ENCODE results near the gene NFKBIL1. TPM values are rescaled to one million over a fixed set of nuclear protein-coding genes. Genes with fewer than 3 reads are reported as not detected.
"Not testable (repeated sequence)": the region's sequence is repeated elsewhere in the genome, so short reads cannot be mapped to it uniquely, and the experiment has no call there.

NFKBIL1 gene
- total and polyA plus RNA-seq, 4 donors: 3.3 to 9.6 (median 7.4) TPM

DNA sequence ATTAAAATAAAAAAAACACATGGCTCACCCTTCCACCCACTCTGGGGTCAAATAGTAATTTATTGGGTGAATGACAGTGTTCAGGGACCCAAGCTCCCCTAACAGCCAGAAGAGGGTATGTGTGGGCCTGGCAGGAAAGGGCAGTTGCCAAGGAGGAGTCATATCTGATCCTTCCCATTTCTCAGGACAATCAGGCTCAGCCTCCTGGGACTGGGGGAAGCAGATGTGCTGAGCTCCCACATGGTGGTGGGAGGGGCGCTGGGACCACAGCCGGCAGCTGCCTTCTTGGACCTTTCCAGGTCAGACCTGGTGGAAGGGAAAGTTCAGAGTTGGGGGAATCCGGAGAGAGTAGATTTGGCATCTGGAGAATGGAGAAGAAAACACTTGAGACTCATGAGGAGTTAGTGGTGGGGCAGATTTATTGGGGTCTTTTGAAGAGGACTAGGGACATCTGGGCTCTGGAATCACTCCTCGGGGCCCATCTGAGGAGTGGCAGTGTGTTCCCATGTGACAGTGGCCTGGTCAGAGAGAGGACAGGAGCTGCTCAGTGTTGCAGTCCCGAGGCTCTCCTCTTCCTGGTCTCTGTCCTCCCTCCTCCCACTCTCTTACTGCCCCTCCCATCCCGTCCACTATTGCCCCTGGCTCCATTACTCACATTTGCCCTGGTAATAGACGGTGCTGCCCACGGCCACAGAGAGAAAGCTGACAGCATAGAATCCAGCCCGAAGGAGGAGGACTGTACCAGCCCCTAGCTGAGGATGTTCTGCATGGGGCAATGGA, 41.7 kb downstream of the NFKBIL1 start:
- Histone ChIP-seq H3K9ac (ENCODE audit: low read depth in 1 of 2, low read length in 2 of 2) (no peak overlapping the region), H3K4me3 (ENCODE audit: low read depth in 1 of 3, low read length in 3 of 3) (no peak overlapping the region), H3K27ac (ENCODE audit: low read depth in 1 of 2, low read length in 2 of 2) (no peak overlapping the region), H3K9me3 (ENCODE audit: control insufficient read depth in 4 of 4, low read length in 3 of 4) (no peaks in the 10 kb centered on the region), H3K27me3 (ENCODE audit: control insufficient read depth in 4 of 4, insufficient read depth in 4 of 4, low read length in 3 of 4) (no peaks in the 10 kb centered on the region), H3K36me3 (ENCODE audit: control insufficient read depth in 4 of 4, insufficient read depth in 3 of 4, low read depth in 1 of 4, low read length in 3 of 4) (no peaks in the 10 kb centered on the region), H3K4me1 (ENCODE audit: control insufficient read depth in 4 of 4, insufficient read depth in 4 of 4, low read length in 3 of 4) (peaks cover 0 to 3% (median 0%) of the 10 kb centered on the region in 4 donors)
- 62% methylated on average over 9 of the region's 9 CpGs for WGBS
- no peak for TF ChIP-seq FOXA2 (IDR thresholded peaks at IDR 0.05)
- TF ChIP-seq FOXA1 (IDR thresholded peaks at IDR 0.05): no peak
- TF ChIP-seq EGR1 (IDR thresholded peaks at IDR 0.05; ENCODE audit: low read depth in 2 of 2): no peak
- TF ChIP-seq SP1 (IDR thresholded peaks at IDR 0.05): no peak
- TF ChIP-seq, protein P1, sequence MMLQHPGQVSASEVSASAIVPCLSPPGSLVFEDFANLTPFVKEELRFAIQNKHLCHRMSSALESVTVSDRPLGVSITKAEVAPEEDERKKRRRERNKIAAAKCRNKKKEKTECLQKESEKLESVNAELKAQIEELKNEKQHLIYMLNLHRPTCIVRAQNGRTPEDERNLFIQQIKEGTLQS (IDR thresholded peaks at IDR 0.05): no peak
- TF ChIP-seq, protein P2, sequence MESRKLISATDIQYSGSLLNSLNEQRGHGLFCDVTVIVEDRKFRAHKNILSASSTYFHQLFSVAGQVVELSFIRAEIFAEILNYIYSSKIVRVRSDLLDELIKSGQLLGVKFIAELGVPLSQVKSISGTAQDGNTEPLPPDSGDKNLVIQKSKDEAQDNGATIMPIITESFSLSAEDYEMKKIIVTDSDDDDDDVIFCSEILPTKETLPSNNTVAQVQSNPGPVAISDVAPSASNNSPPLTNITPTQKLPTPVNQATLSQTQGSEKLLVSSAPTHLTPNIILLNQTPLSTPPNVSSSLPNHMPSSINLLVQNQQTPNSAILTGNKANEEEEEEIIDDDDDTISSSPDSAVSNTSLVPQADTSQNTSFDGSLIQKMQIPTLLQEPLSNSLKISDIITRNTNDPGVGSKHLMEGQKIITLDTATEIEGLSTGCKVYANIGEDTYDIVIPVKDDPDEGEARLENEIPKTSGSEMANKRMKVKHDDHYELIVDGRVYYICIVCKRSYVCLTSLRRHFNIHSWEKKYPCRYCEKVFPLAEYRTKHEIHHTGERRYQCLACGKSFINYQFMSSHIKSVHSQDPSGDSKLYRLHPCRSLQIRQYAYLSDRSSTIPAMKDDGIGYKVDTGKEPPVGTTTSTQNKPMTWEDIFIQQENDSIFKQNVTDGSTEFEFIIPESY (IDR thresholded peaks at IDR 0.05): no peak
- no peak for TF ChIP-seq RAD21 (IDR thresholded peaks at IDR 0.05)
- TF ChIP-seq, protein P3, sequence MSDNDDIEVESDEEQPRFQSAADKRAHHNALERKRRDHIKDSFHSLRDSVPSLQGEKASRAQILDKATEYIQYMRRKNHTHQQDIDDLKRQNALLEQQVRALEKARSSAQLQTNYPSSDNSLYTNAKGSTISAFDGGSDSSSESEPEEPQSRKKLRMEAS (IDR thresholded peaks at IDR 0.05): no peak
- TF ChIP-seq GABPA (IDR thresholded peaks at IDR 0.05 in 1 of 2, conservative IDR thresholded peaks at IDR 0.05 in 1 of 2): no peak
- no peak for TF ChIP-seq YY1 (IDR thresholded peaks at IDR 0.05)
- TF ChIP-seq TAF1 (conservative IDR thresholded peaks at IDR 0.05): no peak
- no peak for TF ChIP-seq RXRA (IDR thresholded peaks at IDR 0.05)
- TF ChIP-seq HNF4G (IDR thresholded peaks at IDR 0.05): no peak
- TF ChIP-seq JUND (IDR thresholded peaks at IDR 0.05): no peak
- no peak for TF ChIP-seq NR2F2 (IDR thresholded peaks at IDR 0.05)
- no peak for DNase-seq (ENCODE audit: low spot score)

DNA sequence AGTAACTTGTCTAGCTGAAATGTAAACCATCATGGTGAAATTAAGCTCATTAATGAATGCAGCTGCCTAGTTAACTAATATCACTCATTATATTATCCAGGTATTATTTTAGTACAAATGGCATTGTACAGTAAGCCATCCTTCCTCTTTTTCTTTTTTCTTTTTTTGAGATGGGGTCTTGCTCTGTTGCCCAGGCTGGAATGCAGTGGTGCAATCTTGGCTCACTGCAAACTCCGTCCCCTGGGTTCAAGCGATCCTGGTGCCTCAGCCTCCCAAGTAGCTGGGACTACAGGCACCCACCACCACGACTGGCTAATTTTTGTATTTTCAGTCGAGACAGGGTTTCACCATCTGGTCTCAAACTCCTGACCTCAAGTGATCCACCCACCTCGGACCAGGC, 43.3 kb downstream of the NFKBIL1 start:
- H3K4me3 ChIP-seq (ENCODE audit: low read depth in 1 of 3, low read length in 3 of 3); H3K4me1 ChIP-seq (ENCODE audit: control insufficient read depth in 4 of 4, insufficient read depth in 4 of 4, low read length in 3 of 4); H3K27me3 ChIP-seq (ENCODE audit: control insufficient read depth in 4 of 4, insufficient read depth in 4 of 4, low read length in 3 of 4); DNase-seq (ENCODE audit: low spot score); H3K9me3 ChIP-seq (ENCODE audit: control insufficient read depth in 4 of 4, low read length in 3 of 4); H3K9ac ChIP-seq (ENCODE audit: low read depth in 1 of 2, low read length in 2 of 2); H3K27ac ChIP-seq (ENCODE audit: low read depth in 1 of 2, low read length in 2 of 2); H3K36me3 ChIP-seq (ENCODE audit: control insufficient read depth in 4 of 4, insufficient read depth in 3 of 4, low read depth in 1 of 4, low read length in 3 of 4): not testable (repeated sequence)
- 90% methylated on average over 5 of the region's 5 CpGs for whole genome bisulfite sequencing

DNA sequence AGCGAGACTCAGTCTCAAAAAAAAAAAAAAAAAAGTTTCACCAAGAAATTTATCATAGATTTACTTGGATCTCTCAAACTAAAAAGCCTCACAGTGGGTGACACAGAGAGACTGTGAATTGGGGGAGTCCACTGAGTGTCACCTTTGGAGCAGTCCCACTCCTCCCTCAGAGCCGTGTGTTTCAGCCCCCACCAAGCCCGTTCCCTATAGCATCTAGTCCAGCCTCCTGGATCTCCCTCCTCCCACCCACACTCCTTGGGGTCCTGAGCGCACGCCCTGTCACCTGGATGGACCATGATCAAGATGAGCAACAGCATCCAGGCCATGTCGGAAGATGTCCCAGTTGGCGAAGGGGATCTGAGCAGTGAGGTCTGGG, 45.0 kb downstream of the NFKBIL1 start:
- H3K4me3 ChIP-seq (ENCODE audit: low read depth in 1 of 3, low read length in 3 of 3): no peak overlapping the region
- TF ChIP-seq HNF4G (IDR thresholded peaks at IDR 0.05) (no peak), RAD21 (IDR thresholded peaks at IDR 0.05) (no peak), NR2F2 (IDR thresholded peaks at IDR 0.05) (no peak), YY1 (IDR thresholded peaks at IDR 0.05) (no peak), HNF4A (conservative IDR thresholded peaks at IDR 0.05) (no peak), TAF1 (conservative IDR thresholded peaks at IDR 0.05) (no peak), JUND (IDR thresholded peaks at IDR 0.05) (no peak), EGR1 (IDR thresholded peaks at IDR 0.05; ENCODE audit: low read depth in 2 of 2) (no peak)
- TF ChIP-seq, protein P4, sequence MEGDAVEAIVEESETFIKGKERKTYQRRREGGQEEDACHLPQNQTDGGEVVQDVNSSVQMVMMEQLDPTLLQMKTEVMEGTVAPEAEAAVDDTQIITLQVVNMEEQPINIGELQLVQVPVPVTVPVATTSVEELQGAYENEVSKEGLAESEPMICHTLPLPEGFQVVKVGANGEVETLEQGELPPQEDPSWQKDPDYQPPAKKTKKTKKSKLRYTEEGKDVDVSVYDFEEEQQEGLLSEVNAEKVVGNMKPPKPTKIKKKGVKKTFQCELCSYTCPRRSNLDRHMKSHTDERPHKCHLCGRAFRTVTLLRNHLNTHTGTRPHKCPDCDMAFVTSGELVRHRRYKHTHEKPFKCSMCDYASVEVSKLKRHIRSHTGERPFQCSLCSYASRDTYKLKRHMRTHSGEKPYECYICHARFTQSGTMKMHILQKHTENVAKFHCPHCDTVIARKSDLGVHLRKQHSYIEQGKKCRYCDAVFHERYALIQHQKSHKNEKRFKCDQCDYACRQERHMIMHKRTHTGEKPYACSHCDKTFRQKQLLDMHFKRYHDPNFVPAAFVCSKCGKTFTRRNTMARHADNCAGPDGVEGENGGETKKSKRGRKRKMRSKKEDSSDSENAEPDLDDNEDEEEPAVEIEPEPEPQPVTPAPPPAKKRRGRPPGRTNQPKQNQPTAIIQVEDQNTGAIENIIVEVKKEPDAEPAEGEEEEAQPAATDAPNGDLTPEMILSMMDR (IDR thresholded peaks at IDR 0.05; ENCODE audit: low read depth, low read length, missing input control): no peak
- TF ChIP-seq, protein P5, sequence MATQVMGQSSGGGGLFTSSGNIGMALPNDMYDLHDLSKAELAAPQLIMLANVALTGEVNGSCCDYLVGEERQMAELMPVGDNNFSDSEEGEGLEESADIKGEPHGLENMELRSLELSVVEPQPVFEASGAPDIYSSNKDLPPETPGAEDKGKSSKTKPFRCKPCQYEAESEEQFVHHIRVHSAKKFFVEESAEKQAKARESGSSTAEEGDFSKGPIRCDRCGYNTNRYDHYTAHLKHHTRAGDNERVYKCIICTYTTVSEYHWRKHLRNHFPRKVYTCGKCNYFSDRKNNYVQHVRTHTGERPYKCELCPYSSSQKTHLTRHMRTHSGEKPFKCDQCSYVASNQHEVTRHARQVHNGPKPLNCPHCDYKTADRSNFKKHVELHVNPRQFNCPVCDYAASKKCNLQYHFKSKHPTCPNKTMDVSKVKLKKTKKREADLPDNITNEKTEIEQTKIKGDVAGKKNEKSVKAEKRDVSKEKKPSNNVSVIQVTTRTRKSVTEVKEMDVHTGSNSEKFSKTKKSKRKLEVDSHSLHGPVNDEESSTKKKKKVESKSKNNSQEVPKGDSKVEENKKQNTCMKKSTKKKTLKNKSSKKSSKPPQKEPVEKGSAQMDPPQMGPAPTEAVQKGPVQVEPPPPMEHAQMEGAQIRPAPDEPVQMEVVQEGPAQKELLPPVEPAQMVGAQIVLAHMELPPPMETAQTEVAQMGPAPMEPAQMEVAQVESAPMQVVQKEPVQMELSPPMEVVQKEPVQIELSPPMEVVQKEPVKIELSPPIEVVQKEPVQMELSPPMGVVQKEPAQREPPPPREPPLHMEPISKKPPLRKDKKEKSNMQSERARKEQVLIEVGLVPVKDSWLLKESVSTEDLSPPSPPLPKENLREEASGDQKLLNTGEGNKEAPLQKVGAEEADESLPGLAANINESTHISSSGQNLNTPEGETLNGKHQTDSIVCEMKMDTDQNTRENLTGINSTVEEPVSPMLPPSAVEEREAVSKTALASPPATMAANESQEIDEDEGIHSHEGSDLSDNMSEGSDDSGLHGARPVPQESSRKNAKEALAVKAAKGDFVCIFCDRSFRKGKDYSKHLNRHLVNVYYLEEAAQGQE (IDR thresholded peaks at IDR 0.05): no peak
- TF ChIP-seq, protein P2 (IDR thresholded peaks at IDR 0.05): no peak

More for the DNA sequence above, 45.0 kb downstream of the NFKBIL1 start:
- H3K9me3 ChIP-seq (ENCODE audit: control insufficient read depth in 4 of 4, low read length in 3 of 4): no peaks in the 10 kb centered on the region
- peaks cover 0 to 3% (median 0%) of the 10 kb centered on the region in 4 donors for H3K4me1 ChIP-seq (ENCODE audit: control insufficient read depth in 4 of 4, insufficient read depth in 4 of 4, low read length in 3 of 4)
- no peaks in the 10 kb centered on the region for H3K27me3 ChIP-seq (ENCODE audit: control insufficient read depth in 4 of 4, insufficient read depth in 4 of 4, low read length in 3 of 4)
- H3K9ac ChIP-seq (ENCODE audit: low read depth in 1 of 2, low read length in 2 of 2): no peak overlapping the region
- WGBS: 90% methylated on average over 7 of the region's 7 CpGs
- H3K36me3 ChIP-seq (ENCODE audit: control insufficient read depth in 4 of 4, insufficient read depth in 3 of 4, low read depth in 1 of 4, low read length in 3 of 4): no peaks in the 10 kb centered on the region
- no peak for DNase-seq (ENCODE audit: low spot score)
- H3K27ac ChIP-seq (ENCODE audit: low read depth in 1 of 2, low read length in 2 of 2): no peak overlapping the region

All from liver (tissue), 9 donors.